Measurements from ENCODE around the gene ASPN.

The ASPN gene

GRCh38 chr9:92501671-92502393, 19.5 kb upstream of the ASPN start:
- Histone ChIP-seq H3K27me3 (ENCODE audit: control insufficient read depth, insufficient read depth, low read length) (no peaks in the 10 kb centered on the region), H2AFZ (no peak overlapping the region), H3K4me3 (ENCODE audit: low read depth, low read length) (no peak overlapping the region), H3K4me2 (ENCODE audit: low read length) (no peak overlapping the region), H3K9me3 (ENCODE audit: control insufficient read depth, low read length) (no peaks in the 10 kb centered on the region), H3K27ac (no peak overlapping the region), H3K79me2 (no peaks in the 10 kb centered on the region), H3K9ac (no peak overlapping the region), H3K4me1 (no peaks in the 10 kb centered on the region), H3K36me3 (ENCODE audit: control insufficient read depth, insufficient read depth, low read length) (no peaks in the 10 kb centered on the region)
- TF ChIP-seq CTCF (IDR thresholded peaks at IDR 0.05): peak; percentile 22

GRCh38 chr9:92500725-92501124, 18.4 kb upstream of the ASPN start:
- Histone ChIP-seq H3K4me1 (no peaks in the 10 kb centered on the region), H3K27me3 (ENCODE audit: control insufficient read depth, insufficient read depth, low read length) (no peaks in the 10 kb centered on the region), H3K9ac (no peak overlapping the region), H3K4me3 (ENCODE audit: low read depth, low read length) (no peak overlapping the region), H2AFZ (no peak overlapping the region), H3K27ac (no peak overlapping the region), H3K36me3 (ENCODE audit: control insufficient read depth, insufficient read depth, low read length) (no peaks in the 10 kb centered on the region), H3K79me2 (no peaks in the 10 kb centered on the region), H3K9me3 (ENCODE audit: control insufficient read depth, low read length) (no peaks in the 10 kb centered on the region), H3K4me2 (ENCODE audit: low read length) (no peak overlapping the region)
- no peak for TF ChIP-seq CTCF (IDR thresholded peaks at IDR 0.05)

GRCh38 chr9:92499701-92500100, 17.4 kb upstream of the ASPN start:
- H3K79me2 ChIP-seq: no peaks in the 10 kb centered on the region
- no peak for TF ChIP-seq CTCF (IDR thresholded peaks at IDR 0.05)

GRCh38 chr9:92496396-92497176, 14.3 kb upstream of the ASPN start:
- Histone ChIP-seq H3K27ac (no peak overlapping the region), H3K79me2 (no peaks in the 10 kb centered on the region)
- no peak for TF ChIP-seq CTCF (IDR thresholded peaks at IDR 0.05)

More at GRCh38 chr9:92499701-92500100, 17.4 kb upstream of the ASPN start:
- Histone ChIP-seq H3K9ac (no peak overlapping the region), H3K9me3 (ENCODE audit: control insufficient read depth, low read length) (no peaks in the 10 kb centered on the region), H3K4me2 (ENCODE audit: low read length) (no peak overlapping the region), H2AFZ (no peak overlapping the region), H3K4me3 (ENCODE audit: low read depth, low read length) (no peak overlapping the region), H3K36me3 (ENCODE audit: control insufficient read depth, insufficient read depth, low read length) (no peaks in the 10 kb centered on the region), H3K27me3 (ENCODE audit: control insufficient read depth, insufficient read depth, low read length) (no peaks in the 10 kb centered on the region), H3K27ac (no peak overlapping the region), H3K4me1 (no peaks in the 10 kb centered on the region)

More at GRCh38 chr9:92496396-92497176, 14.3 kb upstream of the ASPN start:
- Histone ChIP-seq H3K27me3 (ENCODE audit: control insufficient read depth, insufficient read depth, low read length) (no peaks in the 10 kb centered on the region), H3K4me1 (no peaks in the 10 kb centered on the region), H3K9me3 (ENCODE audit: control insufficient read depth, low read length) (no peaks in the 10 kb centered on the region), H3K4me2 (ENCODE audit: low read length) (no peak overlapping the region), H3K9ac (no peak overlapping the region), H2AFZ (no peak overlapping the region), H3K4me3 (ENCODE audit: low read depth, low read length) (no peak overlapping the region), H3K36me3 (ENCODE audit: control insufficient read depth, insufficient read depth, low read length) (no peaks in the 10 kb centered on the region)
